ENCODE data around the gene OTOF.
"Not testable (repeated sequence)": the region's sequence is repeated elsewhere in the genome, so short reads cannot be mapped to it uniquely, and the experiment has no call there.

OTOF gene

GRCh38 chr2:26471766-26472706 lies 5.9 kb downstream of the OTOF start:
- H3K27ac ChIP-seq, result no peak overlapping the region
- DNase-seq (ENCODE audit: low spot score), result no peak
- no peak for TF ChIP-seq CTCF (IDR thresholded peaks at IDR 0.05)
- H3K4me3 ChIP-seq, result no peak overlapping the region

- Histone ChIP-seq H3K4me3 (no peak overlapping the region), H3K27ac (no peak overlapping the region)
- TF ChIP-seq CTCF (IDR thresholded peaks at IDR 0.05), result no peak
- DNase-seq (ENCODE audit: low spot score), result no peak
These were observed 6.6 kb downstream of the OTOF start for GRCh38 chr2:26471289-26471688.

GRCh38 chr2:26470601-26471260 lies 7.2 kb downstream of the OTOF start:
- Histone ChIP-seq H3K27ac (no peak overlapping the region), H3K4me3 (no peak overlapping the region)
- no peak for TF ChIP-seq CTCF (IDR thresholded peaks at IDR 0.05)
- DNase-seq (ENCODE audit: low spot score), result no peak

GRCh38 chr2:26469955-26470354 lies 8.0 kb downstream of the OTOF start:
- no peak for TF ChIP-seq CTCF (IDR thresholded peaks at IDR 0.05)
- no peak for DNase-seq (ENCODE audit: low spot score)
- H3K27ac ChIP-seq, result no peak overlapping the region
- H3K4me3 ChIP-seq, result no peak overlapping the region

- no peak for DNase-seq (ENCODE audit: low spot score)
- no peak for TF ChIP-seq CTCF (IDR thresholded peaks at IDR 0.05)
- H3K27ac ChIP-seq, result no peak overlapping the region
- H3K4me3 ChIP-seq, result no peak overlapping the region
These were observed 8.7 kb downstream of the OTOF start for GRCh38 chr2:26469092-26469710.

- H3K27ac ChIP-seq; H3K4me3 ChIP-seq; DNase-seq (ENCODE audit: low spot score): not testable (repeated sequence)
These were observed 9.4 kb downstream of the OTOF start for GRCh38 chr2:26468544-26468943.

GRCh38 chr2:26466662-26467310 lies 11.1 kb downstream of the OTOF start:
- no peak overlapping the region for H3K27ac ChIP-seq
- H3K4me3 ChIP-seq, result no peak overlapping the region
- no peak for TF ChIP-seq CTCF (IDR thresholded peaks at IDR 0.05)
- DNase-seq (ENCODE audit: low spot score), result no peak

All from coronary artery (tissue), 2 donors.